Neural cell (in vitro differentiated cells): ENCODE results near the gene PRELID3B. TPM values are rescaled to one million over a fixed set of nuclear protein-coding genes. Genes with fewer than 3 reads are reported as not detected.

ENCODE experiments used
- H2AFZ ChIP-seq: fragments of 200-600, 300-800 bp; sonication (generic), shearing (Covaris generic); 2 replicates; pipeline ENCODE4 v1.6.0; 2014; ENCODE audit warnings: low read depth, mild to moderate bottlenecking, antibody characterized with exemption, low read length, moderate library complexity
- H3F3A ChIP-seq: fragments of 200-600 bp; shearing (Covaris generic); 2 replicates; pipeline ENCODE4 v1.6.1; 2016; ENCODE audit warnings: mild to moderate bottlenecking, moderate library complexity, mixed read lengths, antibody characterized with exemption, low read length; ENCODE audit not compliant: insufficient read depth, poor library complexity, severe bottlenecking
- H3K27ac ChIP-seq: fragments of 200-600, 300-800 bp; sonication (generic), shearing (Covaris generic); 2 replicates; pipeline ENCODE4 v1.5.1; 2014; ENCODE audit warnings: mild to moderate bottlenecking, low read length, moderate library complexity
- H3K27me3 ChIP-seq: fragments of 300-800, 200-600 bp; sonication (generic), shearing (Covaris generic); 2 replicates; pipeline ENCODE4 v1.6.0; 2014; ENCODE audit warnings: mild to moderate bottlenecking, low read depth, low read length, moderate library complexity; ENCODE audit not compliant: insufficient read depth
- H3K36me3 ChIP-seq: fragments of 300-800, 200-600 bp; sonication (generic), shearing (Covaris generic); 2 replicates; pipeline ENCODE4 v1.5.1; 2014; ENCODE audit warnings: mild to moderate bottlenecking, antibody characterized with exemption, low read length, moderate library complexity; ENCODE audit not compliant: insufficient read depth
- H3K4me2 ChIP-seq: fragments of 300-800, 200-600 bp; sonication (generic), shearing (Covaris generic); 2 replicates; pipeline ENCODE4 v1.6.0; 2014; ENCODE audit warnings: mild to moderate bottlenecking, low read length
- H3K4me3 ChIP-seq: fragments of 300-800, 200-600 bp; sonication (generic), shearing (Covaris generic); 2 replicates; pipeline ENCODE4 v1.5.1; 2014; ENCODE audit warnings: mild to moderate bottlenecking, low read length, moderate library complexity
- H3K79me2 ChIP-seq: fragments of 200-600 bp; shearing (Covaris generic); replicated peaks from 2 replicates; pipeline ENCODE4 v1.6.0; 2014; ENCODE audit warnings: mild to moderate bottlenecking, low read length, moderate library complexity; ENCODE audit not compliant: insufficient read depth
- H3K9ac ChIP-seq: fragments of 300-800, 200-600 bp; sonication (generic), shearing (Covaris generic); 2 replicates; pipeline ENCODE4 v1.6.1; 2016; ENCODE audit warnings: mild to moderate bottlenecking, low read length, mixed read lengths
- H3K9me2 ChIP-seq: fragments of 200-600 bp; shearing (Covaris generic); 2 replicates; pipeline ENCODE4 v1.6.1; 2016; ENCODE audit warnings: mild to moderate bottlenecking, low read length, mixed read lengths; ENCODE audit not compliant: insufficient read depth
- H3K9me3 ChIP-seq: fragments of 200-600, 300-800 bp; sonication (generic), shearing (Covaris generic); 2 replicates; pipeline ENCODE4 v1.6.1; 2016; ENCODE audit warnings: mild to moderate bottlenecking, mixed run types, low read length, moderate library complexity, mixed read lengths
- H4K20me1 ChIP-seq: fragments of 200-600 bp; shearing (Covaris generic); 2 replicates; pipeline ENCODE4 v1.6.1; 2016; ENCODE audit warnings: mild to moderate bottlenecking, mixed run types; ENCODE audit not compliant: insufficient read depth
- CTCF ChIP-seq: fragments of 450-650 bp; IDR thresholded peaks from 2 replicates; pipeline ENCODE4 v1.5.1; 2014; ENCODE audit warnings: antibody characterized with exemption, mild to moderate bottlenecking, moderate library complexity; ENCODE audit not compliant: poor library complexity, severe bottlenecking
- EP300 ChIP-seq: fragments of 450-650 bp; conservative IDR thresholded peaks from 2 replicates; pipeline ENCODE4 v1.6.1; 2014; ENCODE audit warnings: antibody characterized with exemption, mild to moderate bottlenecking, moderate library complexity; ENCODE audit not compliant: poor library complexity, severe bottlenecking
- EZH2 ChIP-seq: fragments of 200-600, 300-800 bp; shearing (Covaris generic), sonication (generic); IDR thresholded peaks from 2 replicates; pipeline ENCODE4 v1.6.1; 2014; ENCODE audit warnings: antibody characterized with exemption, low read length, borderline replicate concordance, mild to moderate bottlenecking; ENCODE audit not compliant: insufficient read depth, poor library complexity, severe bottlenecking
- MXI1 ChIP-seq: fragments of 450-650 bp; conservative IDR thresholded peaks from 2 replicates; pipeline ENCODE4 v1.6.1; 2014; ENCODE audit warnings: antibody characterized with exemption, mild to moderate bottlenecking; ENCODE audit not compliant: poor library complexity, severe bottlenecking
- POLR2AphosphoS5 ChIP-seq: IDR thresholded peaks from 2 replicates; pipeline ENCODE4 v1.6.1; 2012
- RAD21 ChIP-seq: fragments of 450-650 bp; conservative IDR thresholded peaks from 2 replicates; pipeline ENCODE4 v1.6.1; 2014; ENCODE audit warnings: antibody characterized with exemption, mild to moderate bottlenecking, moderate library complexity
- REST ChIP-seq: IDR thresholded peaks from 2 replicates; pipeline ENCODE4 v1.6.1; 2012; ENCODE audit warnings: borderline replicate concordance
- SMC3 ChIP-seq: fragments of 450-650 bp; conservative IDR thresholded peaks from 2 replicates; pipeline ENCODE4 v1.6.1; 2014; ENCODE audit warnings: antibody characterized with exemption, mild to moderate bottlenecking, moderate library complexity; ENCODE audit not compliant: poor library complexity
- TAF1 ChIP-seq: IDR thresholded peaks from 2 replicates; pipeline ENCODE4 v1.6.1; 2012; ENCODE audit warnings: low read depth
- polyA plus RNA-seq: library from polyadenylated mRNA; depleted of rRNA; stranded (reverse); fragments of >200 nt; gene quantifications from 2 replicates; pipeline ENCODE4 v1.2.3, GENCODE V29; 2014

The PRELID3B gene
- polyA plus RNA-seq, 1 donor from 2014 or later = 50.5 TPM

DNA sequence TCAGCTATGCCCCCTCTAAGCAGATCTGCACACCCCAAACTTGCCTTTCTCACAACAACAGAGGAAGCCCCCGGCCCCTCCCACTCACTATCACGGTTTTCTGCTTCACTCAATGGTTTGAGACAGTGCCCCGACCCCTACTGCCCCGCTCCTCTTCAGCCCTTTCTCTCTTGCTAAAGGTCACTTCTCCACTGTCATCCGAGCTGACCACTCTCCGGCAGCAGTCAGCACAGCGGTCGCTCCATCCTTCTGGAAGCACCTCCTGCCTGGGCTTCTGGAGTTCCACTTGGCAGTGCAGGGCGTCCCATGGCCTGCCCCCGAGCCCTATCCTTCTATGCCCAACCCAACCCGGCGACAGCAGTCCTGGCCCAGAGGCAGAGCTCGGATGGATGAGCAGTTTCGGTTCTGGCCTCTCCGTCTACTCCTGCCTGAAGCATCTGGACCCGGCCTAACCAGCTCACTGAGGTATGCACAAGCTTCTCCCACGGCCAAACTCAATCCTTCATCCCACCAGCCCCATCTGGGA, 39.6 kb downstream of the PRELID3B start:
- Histone ChIP-seq H3K9me2 (no peaks in the 10 kb centered on the region), H2AFZ (no peak overlapping the region), H3K4me3 (no peak overlapping the region), H3K4me2 (no peak overlapping the region), H3F3A (no peaks in the 10 kb centered on the region), H3K27me3 (peaks cover 10% of the 10 kb centered on the region), H3K9ac (no peak overlapping the region), H3K79me2 (no peaks in the 10 kb centered on the region), H3K36me3 (no peaks in the 10 kb centered on the region), H3K9me3 (no peaks in the 10 kb centered on the region), H4K20me1 (no peaks in the 10 kb centered on the region), H3K27ac (no peak overlapping the region)
- TF ChIP-seq CTCF = no peak
- TF ChIP-seq MXI1 = no peak
- no peak for TF ChIP-seq REST
- no peak for TF ChIP-seq TAF1
- no peak for TF ChIP-seq EP300
- TF ChIP-seq EZH2 = no peak
- no peak for TF ChIP-seq SMC3
- TF ChIP-seq RAD21 = no peak

- Histone ChIP-seq H3K9me3 (no peaks in the 10 kb centered on the region), H3K36me3 (no peaks in the 10 kb centered on the region), H3K79me2 (no peaks in the 10 kb centered on the region), H2AFZ (no peak overlapping the region), H3K9me2 (no peaks in the 10 kb centered on the region), H3K4me3 (no peak overlapping the region), H3K4me2 (no peak overlapping the region), H3K9ac (no peak overlapping the region), H3F3A (no peaks in the 10 kb centered on the region), H4K20me1 (no peaks in the 10 kb centered on the region), H3K27ac (no peak overlapping the region), H3K27me3 (peaks cover 10% of the 10 kb centered on the region)
- no peak for TF ChIP-seq CTCF
- no peak for TF ChIP-seq TAF1
- TF ChIP-seq EZH2 = no peak
- TF ChIP-seq REST = no peak
- no peak for TF ChIP-seq EP300
- TF ChIP-seq SMC3 = no peak
- TF ChIP-seq POLR2AphosphoS5 = no peak
- no peak for TF ChIP-seq RAD21
- TF ChIP-seq MXI1 = no peak
Observed at GRCh38 chr20:59002388-59002787, 40.2 kb downstream of the PRELID3B start.
